GM19351 (cell line): ENCODE measurements around the gene PDE4D.
"Not testable (repeated sequence)": the region's sequence is repeated elsewhere in the genome, so short reads cannot be mapped to it uniquely, and the experiment has no call there.

Experiments
- ATAC-seq: cut with Tn5 transposase; IDR thresholded peaks from one replicate; pipeline ENCODE4 v1.9.1; 2021; ENCODE audit warnings: mild to moderate bottlenecking, moderate library complexity; ENCODE audit not compliant: unreplicated experiment

PDE4D gene

GRCh38 chr5:59712836-59713497, 180.6 kb downstream of the PDE4D start:
- no peak for ATAC-seq

GRCh38 chr5:59711310-59711709, 182.2 kb downstream of the PDE4D start:
- no peak for ATAC-seq

DNA sequence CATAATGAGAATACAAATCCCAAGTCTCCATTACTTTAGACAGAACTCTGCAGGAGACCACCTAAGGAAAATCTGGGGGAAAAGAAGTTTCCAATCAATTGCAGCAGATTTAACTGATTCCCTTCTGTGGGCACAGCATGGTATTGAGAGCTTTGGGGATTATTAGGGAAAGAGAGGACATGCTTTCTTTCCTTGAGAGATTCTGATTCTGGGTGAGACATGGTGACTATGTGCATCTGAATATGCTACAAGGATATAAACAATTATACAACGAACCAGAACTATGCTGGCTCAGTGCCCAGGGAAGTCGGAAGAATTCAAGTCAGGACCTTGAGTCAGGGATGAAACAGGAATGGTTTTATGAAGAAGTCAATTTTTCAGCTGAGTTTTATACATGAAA, 183.7 kb downstream of the PDE4D start:
- no peak for ATAC-seq

DNA sequence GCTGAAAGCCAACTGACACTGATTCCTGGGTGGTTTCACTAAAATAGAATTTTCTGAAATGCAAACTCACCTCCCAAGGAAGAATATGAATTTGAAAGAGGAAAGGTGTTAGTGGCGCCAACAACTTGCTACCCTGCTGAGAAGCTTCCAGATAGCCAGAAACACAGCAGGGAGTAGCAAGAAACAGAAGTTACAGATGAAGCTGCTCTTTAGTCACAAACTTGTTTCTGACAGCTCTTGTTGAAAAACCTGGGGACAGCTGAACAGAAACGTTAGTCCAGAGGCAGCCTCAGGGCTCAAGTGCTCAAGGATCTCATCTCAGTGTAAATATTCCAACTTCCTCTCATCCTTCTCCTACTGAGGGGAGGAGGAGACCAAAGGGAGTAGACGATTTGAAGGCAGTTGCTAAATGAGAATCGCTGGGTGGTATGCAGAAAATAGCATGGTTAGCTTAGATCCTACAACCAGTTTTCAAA, 184.1 kb downstream of the PDE4D start:
- ATAC-seq = no peak

GRCh38 chr5:59704936-59705335, 188.6 kb downstream of the PDE4D start:
- no peak for ATAC-seq

DNA sequence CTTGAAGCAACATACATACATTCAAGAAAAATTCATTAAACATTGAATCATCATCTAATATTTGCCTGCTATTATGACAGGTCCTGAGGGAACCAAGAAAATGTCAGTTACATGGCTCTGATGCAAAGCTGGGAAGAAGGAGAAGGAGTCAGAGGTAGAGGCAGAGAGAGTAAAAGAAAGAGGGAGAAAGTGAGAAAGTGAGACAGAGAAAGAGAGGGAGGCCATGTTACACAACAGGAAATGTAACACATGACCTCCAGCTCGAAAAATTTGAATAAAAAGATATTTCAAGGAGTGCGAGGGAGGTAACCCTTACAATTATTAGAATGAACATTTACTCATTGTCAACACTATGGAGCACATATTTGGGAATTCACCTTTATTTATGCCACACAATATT, 189.7 kb downstream of the PDE4D start:
- ATAC-seq = no peak

GRCh38 chr5:59698207-59699178, 195.0 kb downstream of the PDE4D start:
- no peak for ATAC-seq

GRCh38 chr5:59694411-59694810, 199.1 kb downstream of the PDE4D start:
- ATAC-seq = no peak

DNA sequence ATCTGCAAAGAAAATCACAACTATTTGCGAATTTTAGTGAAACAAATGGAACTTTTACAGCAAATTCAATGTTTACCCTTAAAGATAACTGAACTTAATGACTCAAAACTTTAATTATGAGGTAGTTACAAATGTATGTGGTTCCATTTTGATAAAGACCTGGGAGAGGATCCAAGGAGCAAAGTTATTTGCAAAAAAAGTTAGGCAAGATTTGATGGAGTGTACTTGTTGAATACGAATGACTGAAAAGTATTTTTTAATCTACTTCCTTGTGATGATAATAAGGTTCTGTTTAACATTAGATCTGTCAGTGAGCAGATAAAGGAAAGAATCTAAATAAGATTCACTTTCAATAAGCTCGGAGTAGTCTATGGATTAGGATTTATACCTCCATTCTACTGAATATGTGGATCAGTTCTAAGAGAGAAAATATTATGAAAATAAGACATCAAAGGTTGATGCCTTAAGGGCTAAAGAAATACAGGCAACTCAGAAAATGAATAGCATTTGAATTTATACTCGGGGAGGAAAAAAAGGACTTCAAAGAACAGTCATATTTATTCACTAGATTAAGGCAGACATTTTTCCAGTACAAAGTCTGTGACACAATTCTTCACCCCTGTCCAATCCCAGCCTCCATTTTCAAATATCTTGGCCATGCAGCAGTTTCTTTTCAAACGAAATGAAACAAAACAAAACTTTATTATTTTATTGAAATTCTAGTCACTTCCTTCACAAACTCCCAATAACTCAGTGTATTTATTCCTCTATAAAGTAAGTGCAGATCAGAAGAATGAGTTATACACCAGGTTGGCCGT, 199.8 kb downstream of the PDE4D start:
- ATAC-seq = no peak

- ATAC-seq = peak; percentile 93
These were observed 207.7 kb downstream of the PDE4D start for GRCh38 chr5:59685793-59686192.

DNA sequence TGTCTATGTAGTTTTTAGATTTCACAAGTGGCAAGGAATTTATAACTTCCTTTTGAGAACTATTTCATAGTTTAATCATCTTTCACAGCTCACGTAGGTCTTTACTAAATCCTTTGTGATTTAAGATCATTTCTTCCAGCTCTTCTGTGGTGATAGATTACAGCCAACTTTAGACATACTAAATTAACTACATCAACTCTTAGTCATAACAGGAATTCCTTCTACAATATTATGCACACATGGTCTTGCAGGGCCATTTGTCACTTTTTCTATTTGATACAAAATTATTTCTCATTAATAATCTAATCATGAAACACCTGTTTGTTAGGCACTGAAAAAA, 208.4 kb downstream of the PDE4D start:
- ATAC-seq = no peak

DNA sequence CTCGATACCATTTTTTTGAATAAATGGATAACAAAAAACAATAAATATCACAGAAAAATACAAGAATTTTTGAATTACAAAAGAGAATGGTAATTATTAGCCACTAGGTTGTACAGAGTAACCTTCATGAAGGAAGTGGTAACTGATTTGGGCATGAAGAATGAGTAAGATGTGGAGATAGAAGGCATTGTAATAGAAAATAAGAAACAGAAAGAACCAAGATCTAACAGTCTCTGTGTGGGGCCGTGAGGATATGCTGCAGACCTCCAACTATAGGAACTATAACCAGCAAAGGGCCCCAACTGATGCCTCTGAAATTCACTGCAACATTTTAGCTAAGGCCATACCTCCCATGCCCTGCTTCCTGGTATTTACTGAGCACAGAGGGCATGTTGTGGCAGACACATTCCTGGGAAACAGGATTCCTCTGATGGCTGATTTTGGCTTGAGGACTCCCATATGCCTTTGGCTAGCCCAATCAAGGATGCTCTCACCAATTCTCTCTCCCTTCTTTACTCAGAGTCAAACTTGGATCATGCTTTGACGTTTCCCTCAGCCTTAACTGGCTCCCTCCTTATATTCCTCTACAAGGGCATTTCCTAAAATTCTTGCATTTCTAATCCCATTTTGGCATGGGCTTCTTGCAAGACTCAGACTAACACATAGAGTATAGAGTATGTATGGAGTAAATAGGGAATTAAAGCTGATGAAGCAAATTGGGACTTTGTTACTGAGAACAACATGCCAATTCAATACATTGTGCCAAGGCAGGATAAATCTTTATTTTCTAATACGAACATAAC, 208.9 kb downstream of the PDE4D start:
- no peak for ATAC-seq

DNA sequence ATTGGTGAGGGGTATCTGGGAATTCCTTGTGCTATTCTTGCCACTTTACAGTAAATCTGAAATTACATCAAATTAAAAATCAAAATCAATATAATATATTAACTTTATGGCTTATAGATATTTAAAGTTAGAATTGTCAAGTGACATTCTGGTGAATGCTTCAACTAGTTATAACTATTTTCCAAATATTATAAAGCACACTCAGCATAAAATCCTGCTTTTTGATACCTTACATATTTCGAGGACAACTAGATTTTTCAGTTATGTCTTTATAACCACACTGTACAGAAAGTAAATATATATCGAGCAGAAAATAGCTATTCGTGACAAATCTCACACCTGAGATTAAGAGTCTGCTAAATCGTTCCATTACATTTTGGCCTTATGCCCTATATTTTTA, 210.2 kb downstream of the PDE4D start:
- ATAC-seq = no peak

- ATAC-seq = no peak
These were observed 211.0 kb downstream of the PDE4D start for GRCh38 chr5:59682542-59682941.

- ATAC-seq = no peak
These were observed 214.6 kb downstream of the PDE4D start for GRCh38 chr5:59678943-59679342.

GRCh38 chr5:59674763-59675162, 218.8 kb downstream of the PDE4D start:
- no peak for ATAC-seq

GRCh38 chr5:59673438-59674058, 220.0 kb downstream of the PDE4D start:
- no peak for ATAC-seq

DNA sequence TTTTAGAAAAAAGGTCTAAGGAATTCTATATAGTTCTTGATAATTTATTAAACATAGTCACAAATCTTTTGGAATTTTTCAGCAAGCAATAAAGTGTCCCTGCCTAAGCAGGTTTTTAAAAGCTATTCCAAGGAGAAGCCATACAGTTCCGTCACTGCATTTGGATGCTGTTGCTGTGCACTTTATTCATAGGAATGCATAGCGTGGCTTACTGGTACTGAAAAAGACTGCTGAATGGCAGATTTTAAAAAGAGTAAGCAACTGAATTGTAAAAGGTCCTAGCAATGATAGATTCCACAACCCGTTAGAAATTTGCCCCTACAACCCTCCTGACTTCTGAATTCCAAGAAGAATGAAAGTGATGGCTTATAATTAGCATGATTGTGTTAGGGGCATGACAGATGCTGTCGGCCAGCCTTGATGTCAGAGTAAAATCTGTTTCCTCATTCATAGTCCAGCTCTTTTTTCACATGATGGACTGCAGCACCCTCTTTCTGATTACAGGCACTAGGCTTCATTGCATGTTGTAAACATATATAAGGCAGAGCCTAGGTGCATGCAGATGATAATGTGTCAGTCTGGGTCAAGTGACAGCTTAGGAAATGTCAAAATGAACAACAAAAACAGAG, 227.0 kb downstream of the PDE4D start:
- no peak for ATAC-seq

GRCh38 chr5:59665832-59666203, 227.7 kb downstream of the PDE4D start:
- ATAC-seq = not testable (repeated sequence)
